Esophagus (tissue), 2 donors: ENCODE results near the gene SCIMP. TPM values are rescaled to one million over a fixed set of nuclear protein-coding genes. Genes with fewer than 3 reads are reported as not detected.
"Not testable (repeated sequence)": the region's sequence is repeated elsewhere in the genome, so short reads cannot be mapped to it uniquely, and the experiment has no call there.

Source experiments
- H3K27ac ChIP-seq, 2 donors: one replicate each; pipeline ENCODE4 v1.5.1; 2013; ENCODE audit warnings: low read depth in 2 of 2, mild to moderate bottlenecking in 2 of 2, inconsistent platforms in 1 of 2, low read length in 1 of 2, moderate library complexity in 1 of 2
- H3K27me3 ChIP-seq, 2 donors: one replicate each; pipeline ENCODE4 v1.6.1; 2013; ENCODE audit warnings: low read length in 2 of 2, control low read depth in 1 of 2, mild to moderate bottlenecking in 1 of 2; ENCODE audit not compliant: insufficient read depth in 2 of 2, control insufficient read depth in 1 of 2
- H3K36me3 ChIP-seq, 2 donors: one replicate each; pipeline ENCODE4 v1.6.1; 2013; ENCODE audit warnings: low read length in 1 of 2; ENCODE audit not compliant: control insufficient read depth in 2 of 2, insufficient read depth in 2 of 2
- H3K4me1 ChIP-seq, 2 donors: one replicate each; pipeline ENCODE4 v1.6.1; 2013; ENCODE audit warnings: low read length in 1 of 2; ENCODE audit not compliant: control insufficient read depth in 2 of 2, insufficient read depth in 2 of 2
- H3K4me3 ChIP-seq, 2 donors: one replicate each; pipeline ENCODE4 v1.5.1; 2013; ENCODE audit warnings: low read length in 2 of 2, mild to moderate bottlenecking in 2 of 2, low read depth in 1 of 2, moderate library complexity in 1 of 2
- H3K9me3 ChIP-seq, 2 donors: one replicate each; pipeline ENCODE4 v1.6.1; 2013; ENCODE audit warnings: mild to moderate bottlenecking in 2 of 2, low read depth in 1 of 2, low read length in 1 of 2, moderate library complexity in 1 of 2; ENCODE audit not compliant: control insufficient read depth in 2 of 2, insufficient read depth in 1 of 2
- WGBS, 2 donors: extraction: QIAGEN DNeasy Blood & Tissue Kit; methylation state at CpG; one replicate each; pipeline ENCODE4 v1.1.7; 2013; 5-methylcytosine and 5-hydroxymethylcytosine counted together
- polyA plus RNA-seq, 2 donors: library from polyadenylated mRNA; stranded (reverse); fragments of 200-250 nt; gene quantifications; one replicate each; pipeline ENCODE4 v1.2.3, GENCODE V29; 2013
- donor health status: healthy with polysubstance abuse.
- donor health status: Bipolar disorder and iron deficiency.

The SCIMP gene
- polyA plus RNA-seq, 2 donors = 0.18 to 0.29 TPM

DNA sequence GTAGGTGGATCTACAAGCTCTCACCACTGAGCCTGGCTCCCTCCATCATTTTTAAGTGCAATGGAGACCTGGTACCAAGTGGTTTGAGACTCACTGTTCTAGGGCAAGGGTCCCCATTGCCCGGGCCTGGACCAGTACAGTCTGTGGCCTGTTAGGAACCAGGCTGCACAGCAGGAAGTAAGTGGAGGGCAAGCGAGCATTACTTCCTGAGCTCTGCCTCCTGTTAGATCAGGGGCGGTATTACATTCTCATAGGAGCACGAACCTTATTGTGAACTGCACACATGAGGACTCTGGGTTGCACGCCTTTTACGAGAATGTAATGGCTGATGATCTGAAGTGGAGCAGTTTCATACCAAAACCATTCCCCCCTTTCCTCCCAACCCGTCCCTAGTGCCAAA, 36.2 kb downstream of the SCIMP start:
- Histone ChIP-seq H3K4me3 (no peak overlapping the region), H3K4me1 (no peaks in the 10 kb centered on the region), H3K9me3 (no peaks in the 10 kb centered on the region), H3K27me3 (no peaks in the 10 kb centered on the region), H3K36me3 (peaks cover 0 to 2% of the 10 kb centered on the region in 2 donors), H3K27ac (no peak overlapping the region)
- WGBS, 2 donors = 88 to 94% methylated on average over 7 of the region's 7 CpGs

DNA sequence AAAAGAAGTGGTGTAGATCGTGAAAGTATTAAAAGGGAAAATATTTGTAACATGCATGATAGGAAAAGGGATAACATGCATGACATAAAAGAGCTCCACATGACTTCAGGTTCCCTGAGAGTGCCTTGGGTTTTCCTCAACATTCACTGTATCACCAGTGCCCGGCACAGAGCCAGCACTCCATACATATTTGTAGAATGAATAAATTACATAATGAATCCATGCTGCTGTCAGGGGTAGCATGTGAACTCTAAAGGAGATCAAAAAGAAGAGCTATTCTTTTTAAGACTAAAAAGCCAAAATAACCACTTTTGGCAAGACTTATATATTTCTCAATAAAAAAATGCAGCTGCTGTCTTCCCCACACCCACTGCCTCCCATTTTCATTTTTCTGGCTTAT, 40.3 kb downstream of the SCIMP start:
- Histone ChIP-seq H3K9me3 (no peaks in the 10 kb centered on the region), H3K27me3 (no peaks in the 10 kb centered on the region), H3K27ac (no peak overlapping the region), H3K36me3 (peaks cover 0 to 2% of the 10 kb centered on the region in 2 donors), H3K4me1 (peaks cover 0 to 2% of the 10 kb centered on the region in 2 donors), H3K4me3 (no peak overlapping the region)
- 83 to 86% methylated on average over 2 of the region's 2 CpGs for WGBS, 2 donors

DNA sequence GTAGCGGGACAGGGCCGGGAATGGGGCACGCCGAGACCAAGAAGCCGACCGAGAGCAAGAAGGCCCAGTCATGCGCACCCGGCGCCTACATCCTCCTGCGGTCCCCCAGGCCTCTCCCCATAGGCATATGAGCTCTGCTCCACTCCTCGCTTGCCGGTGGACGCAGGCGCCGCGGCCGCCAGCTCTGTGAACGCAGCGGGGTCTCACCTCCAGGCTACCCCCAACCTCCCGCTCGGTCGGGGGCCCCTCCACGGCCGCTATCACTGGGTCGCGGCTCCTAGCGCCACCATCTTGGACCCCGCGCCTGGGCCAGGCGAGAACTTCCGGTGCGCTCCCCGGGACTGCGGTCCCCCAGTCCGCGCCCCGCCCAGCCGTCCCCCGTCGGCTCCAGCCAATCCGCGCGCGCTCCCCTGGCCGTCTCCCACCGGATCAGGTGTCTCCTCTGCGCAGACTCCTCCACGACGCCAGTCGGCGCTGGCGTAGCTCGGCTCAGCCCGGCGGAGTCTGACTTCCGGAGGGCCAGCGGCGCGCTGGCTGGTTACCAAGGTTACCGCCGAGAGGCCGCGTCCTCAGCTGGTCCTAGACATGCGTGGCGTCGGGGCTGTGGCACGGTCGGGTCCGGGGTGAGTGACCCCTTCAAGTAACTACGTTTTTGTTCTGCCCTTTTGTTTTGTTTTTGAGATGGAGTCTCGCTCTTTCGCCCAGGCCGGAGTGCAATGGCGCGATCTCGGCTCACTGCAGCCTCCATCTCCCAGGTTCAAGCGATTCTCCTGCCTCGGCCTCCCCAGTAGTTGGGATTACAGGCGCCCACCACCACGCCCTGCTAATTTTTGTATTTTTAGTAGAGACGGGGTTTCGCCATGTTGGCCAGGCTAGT, 42.9 kb downstream of the SCIMP start, which contains the start of gene ZNF594:
Gene ZNF594, minus strand, starts transcription at position 328 of the 877 bp plus-strand sequence. CDS start 7,612 bp downstream, outside the sequence.
- WGBS, 2 donors = 2 to 3% methylated on average over 82 of the region's 82 CpGs

DNA sequence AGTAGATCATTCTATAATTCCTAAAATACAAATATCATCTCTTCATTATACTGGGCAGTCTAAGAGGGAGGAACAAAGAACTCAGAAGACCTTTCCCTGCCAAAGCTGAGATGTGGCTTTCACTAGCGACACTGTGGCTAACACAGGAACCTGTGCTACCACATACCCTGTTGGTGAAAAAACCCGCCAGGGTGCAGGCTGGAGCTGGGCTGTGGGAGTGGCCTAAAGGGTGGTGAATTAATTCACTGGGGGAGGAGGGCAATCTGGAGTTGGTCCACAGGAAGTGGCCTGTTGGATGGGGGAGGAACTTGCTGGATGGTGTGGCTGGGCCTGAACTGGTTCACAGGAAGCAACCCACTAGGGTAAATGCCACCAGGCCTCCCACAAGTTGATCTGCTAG, 50.4 kb downstream of the SCIMP start:
- H3K36me3 ChIP-seq = no peaks in the 10 kb centered on the region
- H3K4me3 ChIP-seq = no peak overlapping the region
- H3K27ac ChIP-seq = no peak overlapping the region
- H3K9me3 ChIP-seq = peaks cover 22 to 33% of the 10 kb centered on the region in 2 donors
- H3K4me1 ChIP-seq = no peaks in the 10 kb centered on the region
- 95 to 100% methylated on average over 2 of the region's 2 CpGs for WGBS, 2 donors
- H3K27me3 ChIP-seq = no peaks in the 10 kb centered on the region

More for the DNA sequence above, 42.9 kb downstream of the SCIMP start, which contains the start of gene ZNF594:
- H3K36me3 ChIP-seq = peaks cover 0 to 2% of the 10 kb centered on the region in 2 donors
- peaks cover 0 to 1% of the 10 kb centered on the region in 2 donors for H3K9me3 ChIP-seq
- peak within 1 kb of the TSS; percentile 43 to 63 for H3K27ac ChIP-seq
- no peaks in the 10 kb centered on the region for H3K27me3 ChIP-seq
- peaks cover 0 to 2% of the 10 kb centered on the region in 2 donors for H3K4me1 ChIP-seq
- H3K4me3 ChIP-seq = peak within 1 kb of the TSS; percentile 65 to 76

DNA sequence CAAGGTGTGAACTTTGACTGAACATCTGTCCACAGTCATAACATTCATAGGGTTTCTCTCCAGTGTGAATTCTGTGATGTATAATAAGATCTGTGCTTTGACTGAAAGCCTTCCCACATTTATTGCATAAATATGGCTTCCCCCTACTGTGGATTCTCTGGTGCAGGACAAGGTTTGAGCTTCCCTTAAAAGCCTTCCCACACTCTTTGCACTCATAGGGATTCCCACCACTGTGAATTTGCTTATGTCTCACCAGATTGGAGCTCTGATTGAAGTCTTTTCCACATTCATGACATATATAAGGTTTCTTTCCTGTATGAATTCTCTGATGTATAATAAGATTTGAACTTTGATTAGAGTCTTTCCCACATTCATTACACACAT, 51.3 kb downstream of the SCIMP start:
- H3K4me1 ChIP-seq = no peaks in the 10 kb centered on the region
- H3K4me3 ChIP-seq = no peak overlapping the region
- H3K36me3 ChIP-seq = no peaks in the 10 kb centered on the region
- H3K27ac ChIP-seq = no peak overlapping the region
- no peaks in the 10 kb centered on the region for H3K27me3 ChIP-seq
- H3K9me3 ChIP-seq = peaks cover 26 to 38% of the 10 kb centered on the region in 2 donors

DNA sequence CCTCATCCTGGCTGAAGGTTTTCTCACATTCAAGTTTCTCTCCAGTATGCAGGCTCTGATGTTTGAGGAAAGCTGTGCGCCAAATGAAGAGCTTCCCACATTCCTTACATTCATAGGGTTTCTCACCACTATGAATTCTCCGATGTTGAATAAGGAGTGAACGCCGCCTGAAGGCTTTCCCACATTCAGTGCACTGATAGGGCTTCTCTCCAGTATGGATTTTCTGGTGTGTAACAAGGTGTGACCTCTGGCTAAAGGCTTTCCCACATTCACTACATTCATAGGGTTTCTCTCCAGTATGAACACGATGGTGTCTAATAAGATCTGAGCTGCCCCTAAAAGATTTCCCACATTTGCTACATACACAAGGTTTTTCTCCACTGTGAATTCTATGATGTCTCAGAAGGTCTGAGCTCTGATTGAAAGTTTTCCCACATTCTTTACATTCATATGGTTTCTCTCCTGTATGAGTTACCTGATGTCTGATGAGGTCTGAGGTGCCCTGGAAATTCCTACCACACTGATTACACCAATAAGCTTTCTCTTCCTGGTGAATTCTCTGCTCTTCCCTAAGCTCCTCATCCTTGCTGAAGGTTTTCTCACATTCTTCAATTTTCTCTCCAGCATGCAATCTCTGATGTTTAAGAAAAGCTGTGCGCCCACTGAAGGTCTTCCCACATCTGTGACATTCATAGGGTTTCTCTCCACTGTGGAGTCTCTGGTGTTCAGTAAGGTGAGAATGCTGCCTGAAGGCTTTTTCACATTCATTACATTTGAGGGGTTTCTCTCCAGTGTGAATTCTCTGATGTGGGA, 51.9 kb downstream of the SCIMP start:
- Histone ChIP-seq H3K4me3 (no peak overlapping the region), H3K9me3 (peaks cover 26 to 38% of the 10 kb centered on the region in 2 donors), H3K4me1 (no peaks in the 10 kb centered on the region), H3K27ac (no peak overlapping the region), H3K27me3 (no peaks in the 10 kb centered on the region), H3K36me3 (no peaks in the 10 kb centered on the region)
- 97 to 98% methylated on average over 6 of the region's 6 CpGs for WGBS, 2 donors

DNA sequence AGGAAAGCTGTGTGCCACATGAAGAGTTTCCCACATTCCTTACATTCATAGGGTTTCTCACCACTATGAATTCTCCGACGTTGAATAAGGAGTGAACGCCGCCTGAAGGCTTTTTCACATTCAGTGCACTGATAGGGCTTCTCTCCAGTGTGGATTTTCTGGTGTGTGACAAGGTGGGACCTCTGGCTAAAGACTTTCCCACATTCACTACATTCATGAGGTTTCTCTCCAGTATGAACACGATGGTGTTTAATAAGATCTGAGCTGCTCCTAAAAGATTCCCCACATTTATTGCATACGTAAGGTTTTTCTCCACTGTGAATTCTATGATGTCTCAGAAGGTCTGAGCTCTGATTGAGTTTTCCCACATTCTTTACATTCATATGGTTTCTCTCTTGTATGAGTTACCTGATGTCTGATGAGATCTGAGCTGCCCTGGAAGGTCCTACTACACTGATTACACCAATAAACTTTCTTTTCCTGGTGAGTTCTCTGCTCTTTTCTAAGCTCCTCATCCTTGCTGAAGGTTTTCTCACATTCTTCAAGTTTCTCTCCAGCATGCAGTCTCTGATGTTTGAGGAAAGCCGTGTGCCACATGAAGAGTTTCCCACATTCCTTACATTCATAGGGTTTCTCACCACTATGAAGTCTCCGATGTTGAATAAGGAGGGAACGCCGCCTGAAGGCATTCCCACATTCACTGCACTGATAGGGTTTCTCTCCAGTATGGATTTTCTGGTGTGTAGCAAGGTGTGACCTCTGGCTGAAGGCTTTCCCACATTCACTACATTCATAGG, 53.0 kb downstream of the SCIMP start:
- no peaks in the 10 kb centered on the region for H3K36me3 ChIP-seq
- 96 to 97% methylated on average over 10 of the region's 10 CpGs for WGBS, 2 donors
- H3K4me1 ChIP-seq = no peaks in the 10 kb centered on the region
- H3K9me3 ChIP-seq = peaks cover 32 to 36% of the 10 kb centered on the region in 2 donors
- no peaks in the 10 kb centered on the region for H3K27me3 ChIP-seq
- no peak overlapping the region for H3K4me3 ChIP-seq
- no peak overlapping the region for H3K27ac ChIP-seq

DNA sequence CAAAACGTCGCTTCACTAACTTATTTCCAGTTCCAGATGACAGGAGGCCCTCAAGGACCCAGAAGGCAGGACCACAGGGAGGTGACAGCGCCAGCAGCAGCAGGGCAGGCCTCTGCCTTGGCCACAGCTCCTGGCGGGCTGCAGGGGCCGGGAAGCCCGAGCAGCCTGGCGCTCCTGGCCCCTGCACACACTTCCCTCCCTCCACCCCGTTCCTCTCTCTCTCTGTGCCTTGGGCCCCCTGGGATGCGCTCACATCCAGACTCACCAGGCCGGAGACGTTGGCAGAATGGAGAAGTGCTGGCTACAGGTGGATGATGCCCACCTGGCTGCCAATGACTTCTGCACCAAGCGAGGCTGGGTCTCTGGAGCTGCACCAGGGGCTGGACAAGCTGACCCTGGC, 55.7 kb downstream of the SCIMP start:
- Histone ChIP-seq H3K9me3 (peaks cover 22 to 33% of the 10 kb centered on the region in 2 donors), H3K4me3 (no peak overlapping the region), H3K27me3 (no peaks in the 10 kb centered on the region), H3K36me3 (peaks cover 0 to 2% of the 10 kb centered on the region in 2 donors), H3K4me1 (no peaks in the 10 kb centered on the region), H3K27ac (no peak overlapping the region)
- 98% methylated on average over 12 of the region's 12 CpGs for WGBS, 2 donors

DNA sequence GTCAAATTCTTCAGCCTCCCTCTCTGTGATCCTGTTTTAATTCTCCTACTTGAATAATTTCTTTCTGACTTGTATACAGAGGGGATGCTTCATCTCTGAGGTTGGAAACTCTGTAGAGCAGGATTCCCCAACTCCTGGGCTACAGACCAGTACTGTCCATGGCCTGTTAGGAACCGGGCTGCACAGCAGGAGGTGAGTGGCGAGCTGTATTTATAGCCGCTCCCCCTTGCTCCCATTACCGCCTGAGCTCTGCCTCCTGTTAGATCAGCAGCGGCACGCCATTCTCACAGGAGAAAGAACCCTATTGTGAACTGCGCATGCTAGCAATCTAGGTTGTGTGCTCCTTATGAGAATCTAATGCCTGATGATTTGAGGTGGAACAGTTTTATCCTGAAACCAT, 59.6 kb downstream of the SCIMP start:
- H3K36me3 ChIP-seq, H3K4me1 ChIP-seq, H3K4me3 ChIP-seq, H3K27me3 ChIP-seq, H3K27ac ChIP-seq: not testable (repeated sequence)
- H3K9me3 ChIP-seq = peaks cover 10 to 15% of the 10 kb centered on the region in 2 donors
- 90 to 94% methylated on average over 7 of the region's 7 CpGs for WGBS, 2 donors
